ENCODE data around the gene WDR70.
"Not testable (repeated sequence)": the region's sequence is repeated elsewhere in the genome, so short reads cannot be mapped to it uniquely, and the experiment has no call there.

WDR70 gene

DNA sequence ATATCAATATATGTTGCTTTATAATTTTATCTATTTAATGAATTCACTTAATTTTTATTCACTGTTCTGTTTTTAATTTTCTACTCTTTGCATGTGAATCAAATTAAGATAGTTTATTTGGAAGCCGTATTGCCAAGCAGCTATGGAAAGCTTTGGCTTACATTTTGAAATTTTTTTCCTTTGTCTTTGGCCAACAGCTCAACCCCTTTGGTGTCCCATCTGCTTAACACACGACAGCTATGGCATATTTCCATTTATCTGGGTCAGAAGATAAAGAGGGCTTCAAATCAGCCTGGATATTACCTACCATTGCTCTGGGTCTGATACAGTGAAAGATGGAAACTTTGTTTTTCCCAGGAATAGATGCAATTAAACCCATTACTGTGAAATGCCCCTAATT, 201.0 kb downstream of the WDR70 start:
- no peak overlapping the region for H3K4me3 ChIP-seq (ENCODE audit: low read depth in 1 of 2, low read length in 2 of 2)
- H3K9me3 ChIP-seq (ENCODE audit: low read length) = no peaks in the 10 kb centered on the region
- no peaks in the 10 kb centered on the region for H3K27me3 ChIP-seq (ENCODE audit: control insufficient read depth in 1 of 2, insufficient read depth in 2 of 2, low read length in 2 of 2)
- H3K27ac ChIP-seq (ENCODE audit: low read depth, low read length) = no peak overlapping the region
- H3K4me1 ChIP-seq (ENCODE audit: insufficient read depth, low read length) = no peaks in the 10 kb centered on the region
- no peak overlapping the region for H3K9ac ChIP-seq (ENCODE audit: low read length)
- H3K36me3 ChIP-seq (ENCODE audit: insufficient read depth, low read length) = no peaks in the 10 kb centered on the region

DNA sequence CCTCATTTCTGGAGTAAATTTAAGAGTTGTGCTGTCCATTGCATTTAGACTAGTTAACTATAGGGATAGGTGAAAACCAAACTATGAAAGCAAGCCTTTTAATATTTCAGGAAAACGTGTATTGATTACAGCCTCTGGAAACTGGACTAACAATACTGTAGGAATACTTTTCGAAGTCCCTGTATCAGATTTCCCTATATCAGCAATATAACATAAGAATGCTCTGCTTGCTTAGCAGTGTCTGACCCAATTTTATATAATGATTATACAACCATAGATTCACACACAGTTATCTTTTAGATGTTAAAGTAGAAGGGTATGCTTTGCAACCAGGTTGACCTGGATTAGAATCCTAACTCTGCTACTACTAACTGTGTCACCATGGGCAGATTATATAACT, 203.1 kb downstream of the WDR70 start:
- no peaks in the 10 kb centered on the region for H3K9me3 ChIP-seq (ENCODE audit: low read length)
- no peak overlapping the region for H3K9ac ChIP-seq (ENCODE audit: low read length)
- H3K27ac ChIP-seq (ENCODE audit: low read depth, low read length) = no peak overlapping the region
- no peaks in the 10 kb centered on the region for H3K27me3 ChIP-seq (ENCODE audit: control insufficient read depth in 1 of 2, insufficient read depth in 2 of 2, low read length in 2 of 2)
- no peak overlapping the region for H3K4me3 ChIP-seq (ENCODE audit: low read depth in 1 of 2, low read length in 2 of 2)
- no peaks in the 10 kb centered on the region for H3K36me3 ChIP-seq (ENCODE audit: insufficient read depth, low read length)
- H3K4me1 ChIP-seq (ENCODE audit: insufficient read depth, low read length) = no peaks in the 10 kb centered on the region

DNA sequence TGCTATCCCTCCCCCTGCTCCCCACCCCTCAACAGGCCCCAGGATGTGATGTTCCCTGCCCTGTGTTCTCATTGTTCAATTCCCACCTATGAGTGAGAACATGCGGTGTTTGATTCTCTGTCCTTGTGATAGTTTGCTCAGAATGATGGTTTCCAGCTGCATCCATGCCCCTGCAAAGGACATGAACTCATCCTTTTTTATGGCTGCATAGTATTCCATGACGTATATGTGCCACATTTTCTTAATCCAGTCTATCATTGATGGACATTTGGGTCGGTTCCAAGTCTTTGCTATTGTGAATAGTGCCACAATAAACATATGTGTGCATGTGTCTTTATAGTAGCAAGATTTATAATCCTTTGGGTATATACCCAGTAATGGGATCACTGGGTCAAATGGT, 214.2 kb downstream of the WDR70 start:
- not testable (repeated sequence) for H3K9me3 ChIP-seq (ENCODE audit: low read length); H3K4me3 ChIP-seq (ENCODE audit: low read depth in 1 of 2, low read length in 2 of 2); H3K36me3 ChIP-seq (ENCODE audit: insufficient read depth, low read length); H3K9ac ChIP-seq (ENCODE audit: low read length); H3K27ac ChIP-seq (ENCODE audit: low read depth, low read length); H3K27me3 ChIP-seq (ENCODE audit: control insufficient read depth in 1 of 2, insufficient read depth in 2 of 2, low read length in 2 of 2)
- H3K4me1 ChIP-seq (ENCODE audit: insufficient read depth, low read length) = peaks cover 19% of the 10 kb centered on the region

DNA sequence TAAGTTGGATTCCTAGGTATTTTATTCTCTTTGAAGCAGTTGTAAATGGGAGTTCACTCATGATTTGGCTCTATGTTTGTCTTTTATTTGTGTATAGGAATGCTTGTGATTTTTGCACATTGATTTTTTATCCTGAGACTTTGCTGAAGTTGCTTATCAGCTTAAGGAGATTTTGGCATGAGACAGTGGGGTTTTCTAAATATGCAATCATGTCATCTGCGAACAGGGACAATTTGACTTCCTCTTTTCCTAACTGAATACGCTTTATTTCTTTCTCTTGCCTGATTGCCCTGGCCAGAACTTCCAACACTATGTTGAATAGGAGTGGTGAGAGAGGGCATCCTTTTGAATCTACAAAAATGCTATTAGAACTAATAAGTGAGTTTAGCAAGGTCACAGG, 215.7 kb downstream of the WDR70 start:
- not testable (repeated sequence) for H3K36me3 ChIP-seq (ENCODE audit: insufficient read depth, low read length); H3K27me3 ChIP-seq (ENCODE audit: control insufficient read depth in 1 of 2, insufficient read depth in 2 of 2, low read length in 2 of 2); H3K4me3 ChIP-seq (ENCODE audit: low read depth in 1 of 2, low read length in 2 of 2); H3K27ac ChIP-seq (ENCODE audit: low read depth, low read length); H3K9ac ChIP-seq (ENCODE audit: low read length); H3K9me3 ChIP-seq (ENCODE audit: low read length)
- peaks cover 26% of the 10 kb centered on the region for H3K4me1 ChIP-seq (ENCODE audit: insufficient read depth, low read length)

DNA sequence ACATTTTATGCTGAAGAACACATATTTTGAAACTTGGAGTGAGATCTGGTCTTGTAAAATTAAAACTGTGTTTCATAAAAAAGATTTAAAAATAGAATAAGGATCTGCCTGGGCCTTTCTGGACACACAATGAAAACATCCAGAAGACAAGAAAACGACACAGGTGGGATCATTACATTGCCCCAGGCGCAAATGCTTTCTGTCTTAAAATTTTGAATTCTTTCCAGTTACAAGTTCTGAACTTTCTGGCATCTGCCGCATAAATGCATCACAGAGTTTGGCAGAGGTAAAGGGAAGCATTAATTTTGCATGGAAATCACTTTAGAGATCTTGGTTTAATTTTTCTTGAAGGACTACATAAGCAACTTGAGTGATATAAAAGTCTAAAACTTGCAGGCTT, 219.6 kb downstream of the WDR70 start:
- Histone ChIP-seq H3K27me3 (ENCODE audit: control insufficient read depth in 1 of 2, insufficient read depth in 2 of 2, low read length in 2 of 2) (no peaks in the 10 kb centered on the region), H3K9ac (ENCODE audit: low read length) (no peak overlapping the region), H3K27ac (ENCODE audit: low read depth, low read length) (no peak overlapping the region), H3K4me1 (ENCODE audit: insufficient read depth, low read length) (peaks cover 26% of the 10 kb centered on the region), H3K36me3 (ENCODE audit: insufficient read depth, low read length) (no peaks in the 10 kb centered on the region), H3K4me3 (ENCODE audit: low read depth in 1 of 2, low read length in 2 of 2) (no peak overlapping the region), H3K9me3 (ENCODE audit: low read length) (no peaks in the 10 kb centered on the region)

DNA sequence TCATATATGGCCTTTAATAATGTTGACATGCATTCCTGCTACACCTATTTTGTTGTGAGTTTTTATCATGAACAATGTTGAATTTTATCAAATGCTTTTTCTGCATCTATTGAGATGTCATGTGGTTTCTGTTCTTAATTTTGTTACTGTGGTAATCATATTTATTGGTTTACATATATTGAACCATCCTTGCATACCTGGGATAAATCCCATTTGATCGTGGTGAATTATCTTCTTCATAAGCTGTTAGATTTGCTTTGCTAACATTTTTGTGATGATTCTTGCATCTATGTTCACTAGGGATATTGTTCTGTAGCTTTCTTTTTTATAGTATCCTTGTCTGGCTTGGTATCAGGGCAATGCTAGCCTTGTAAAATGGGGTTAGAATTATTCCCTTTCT, 222.0 kb downstream of the WDR70 start:
- Histone ChIP-seq H3K27ac (ENCODE audit: low read depth, low read length) (no peak overlapping the region), H3K4me1 (ENCODE audit: insufficient read depth, low read length) (peaks cover 30% of the 10 kb centered on the region), H3K9me3 (ENCODE audit: low read length) (no peaks in the 10 kb centered on the region)

DNA sequence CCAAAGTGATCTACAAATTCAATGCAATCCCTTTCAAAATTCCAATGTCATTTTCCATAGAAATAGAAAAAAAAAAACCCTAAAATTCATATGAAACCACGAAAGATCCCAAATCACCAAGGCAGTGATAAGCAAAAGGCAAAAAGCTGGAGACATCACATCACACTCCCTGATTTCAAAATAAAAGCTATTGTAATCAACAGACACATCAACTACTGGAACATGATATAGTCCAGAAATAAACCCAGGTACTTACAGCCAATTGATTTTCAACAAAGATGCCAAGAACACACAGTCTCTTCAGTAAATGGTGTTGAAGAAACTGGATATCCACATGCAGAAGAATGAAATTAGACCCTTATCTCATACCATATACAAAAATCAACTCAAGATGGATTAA, 224.0 kb downstream of the WDR70 start:
- H3K9me3 ChIP-seq (ENCODE audit: low read length) = no peaks in the 10 kb centered on the region
- no peak overlapping the region for H3K9ac ChIP-seq (ENCODE audit: low read length)
- no peak overlapping the region for H3K4me3 ChIP-seq (ENCODE audit: low read depth in 1 of 2, low read length in 2 of 2)
- no peaks in the 10 kb centered on the region for H3K27me3 ChIP-seq (ENCODE audit: control insufficient read depth in 1 of 2, insufficient read depth in 2 of 2, low read length in 2 of 2)
- H3K36me3 ChIP-seq (ENCODE audit: insufficient read depth, low read length) = no peaks in the 10 kb centered on the region
- H3K27ac ChIP-seq (ENCODE audit: low read depth, low read length) = no peak overlapping the region
- H3K4me1 ChIP-seq (ENCODE audit: insufficient read depth, low read length) = peaks cover 24% of the 10 kb centered on the region

More for the DNA sequence above, 222.0 kb downstream of the WDR70 start:
- H3K4me3 ChIP-seq (ENCODE audit: low read depth in 1 of 2, low read length in 2 of 2) = no peak overlapping the region
- no peaks in the 10 kb centered on the region for H3K36me3 ChIP-seq (ENCODE audit: insufficient read depth, low read length)
- no peaks in the 10 kb centered on the region for H3K27me3 ChIP-seq (ENCODE audit: control insufficient read depth in 1 of 2, insufficient read depth in 2 of 2, low read length in 2 of 2)
- no peak overlapping the region for H3K9ac ChIP-seq (ENCODE audit: low read length)

DNA sequence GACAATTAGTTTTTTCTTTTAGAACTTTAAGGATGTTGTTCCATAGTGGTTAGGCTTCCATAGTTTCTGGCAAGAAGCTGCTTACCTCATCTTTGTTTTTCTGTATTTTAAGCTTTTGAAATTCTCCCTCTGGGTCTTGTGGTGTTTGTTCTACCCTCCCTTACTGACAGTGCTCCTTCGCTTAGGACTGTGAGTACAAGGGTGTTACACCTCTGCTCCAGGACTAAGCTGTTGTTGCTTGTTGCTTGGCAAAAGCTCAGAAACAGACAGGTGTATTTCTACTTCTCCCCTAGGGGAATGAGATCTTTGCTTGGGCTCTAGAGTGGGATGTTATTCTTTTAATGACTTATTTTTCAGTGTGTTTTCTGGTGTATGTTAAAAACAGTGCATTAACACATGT, 225.2 kb downstream of the WDR70 start:
- Histone ChIP-seq H3K4me3 (ENCODE audit: low read depth in 1 of 2, low read length in 2 of 2) (no peak overlapping the region), H3K9me3 (ENCODE audit: low read length) (no peaks in the 10 kb centered on the region), H3K27ac (ENCODE audit: low read depth, low read length) (peak overlapping the region; percentile 12), H3K27me3 (ENCODE audit: control insufficient read depth in 1 of 2, insufficient read depth in 2 of 2, low read length in 2 of 2) (no peaks in the 10 kb centered on the region), H3K9ac (ENCODE audit: low read length) (no peak overlapping the region), H3K36me3 (ENCODE audit: insufficient read depth, low read length) (no peaks in the 10 kb centered on the region), H3K4me1 (ENCODE audit: insufficient read depth, low read length) (peaks cover 15% of the 10 kb centered on the region)

DNA sequence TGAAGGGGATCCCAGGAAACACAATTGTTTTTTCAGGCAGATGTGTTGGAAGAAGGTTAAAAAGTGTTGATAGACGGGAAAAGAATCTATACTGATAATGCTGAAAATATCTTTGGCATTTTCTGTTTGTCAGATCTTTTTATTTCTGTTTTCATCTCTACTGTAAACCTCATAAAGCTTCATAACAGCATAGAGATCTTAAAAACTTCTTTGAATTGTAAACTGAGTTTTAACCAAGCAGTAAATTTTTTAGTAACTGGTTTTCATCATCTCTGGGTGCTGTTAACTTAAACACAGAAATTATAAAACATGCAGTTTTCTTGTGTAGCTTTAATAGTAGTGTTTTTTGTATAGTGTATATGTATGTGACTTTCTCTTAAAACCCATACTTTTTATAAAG, 227.0 kb downstream of the WDR70 start:
- H3K27me3 ChIP-seq (ENCODE audit: control insufficient read depth in 1 of 2, insufficient read depth in 2 of 2, low read length in 2 of 2) = no peaks in the 10 kb centered on the region
- peaks cover 15% of the 10 kb centered on the region for H3K4me1 ChIP-seq (ENCODE audit: insufficient read depth, low read length)
- H3K9ac ChIP-seq (ENCODE audit: low read length) = no peak overlapping the region
- H3K36me3 ChIP-seq (ENCODE audit: insufficient read depth, low read length) = no peaks in the 10 kb centered on the region
- H3K4me3 ChIP-seq (ENCODE audit: low read depth in 1 of 2, low read length in 2 of 2) = no peak overlapping the region
- H3K9me3 ChIP-seq (ENCODE audit: low read length) = no peaks in the 10 kb centered on the region
- peak overlapping the region; percentile 6 for H3K27ac ChIP-seq (ENCODE audit: low read depth, low read length)

DNA sequence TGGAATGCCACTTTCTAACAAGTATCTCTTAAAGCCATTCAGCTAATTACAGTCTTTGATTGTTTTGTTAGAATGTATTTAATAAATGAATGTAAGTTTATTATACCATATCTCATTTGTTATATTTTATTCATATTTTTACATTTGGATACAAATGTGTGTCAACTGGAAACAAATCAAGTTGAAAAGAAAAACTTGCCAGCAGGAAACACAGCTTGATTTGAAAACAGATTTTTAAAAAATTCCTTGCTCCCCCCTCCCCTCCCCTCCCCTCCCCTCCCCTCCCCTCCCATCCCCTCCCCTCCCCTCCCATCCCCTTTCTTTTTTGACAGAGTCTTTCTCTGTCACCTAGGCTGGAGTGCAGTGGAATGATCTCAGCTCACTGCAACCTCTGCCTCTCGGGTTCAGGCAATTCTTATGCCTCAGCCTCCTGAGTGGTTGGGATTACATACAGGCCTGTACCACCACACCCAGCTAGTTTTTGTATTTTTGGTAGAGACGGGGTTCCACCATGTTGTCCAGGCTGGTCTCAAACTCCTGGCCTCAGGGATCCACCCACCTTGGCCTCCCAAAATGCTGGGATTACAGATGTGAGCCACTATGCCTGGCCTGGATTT, 227.6 kb downstream of the WDR70 start:
- peak overlapping the region; percentile 6 for H3K27ac ChIP-seq (ENCODE audit: low read depth, low read length)
- no peaks in the 10 kb centered on the region for H3K27me3 ChIP-seq (ENCODE audit: control insufficient read depth in 1 of 2, insufficient read depth in 2 of 2, low read length in 2 of 2)
- peaks cover 15% of the 10 kb centered on the region for H3K4me1 ChIP-seq (ENCODE audit: insufficient read depth, low read length)
- H3K9ac ChIP-seq (ENCODE audit: low read length) = no peak overlapping the region
- no peaks in the 10 kb centered on the region for H3K36me3 ChIP-seq (ENCODE audit: insufficient read depth, low read length)
- no peak overlapping the region for H3K4me3 ChIP-seq (ENCODE audit: low read depth in 1 of 2, low read length in 2 of 2)
- H3K9me3 ChIP-seq (ENCODE audit: low read length) = no peaks in the 10 kb centered on the region

DNA sequence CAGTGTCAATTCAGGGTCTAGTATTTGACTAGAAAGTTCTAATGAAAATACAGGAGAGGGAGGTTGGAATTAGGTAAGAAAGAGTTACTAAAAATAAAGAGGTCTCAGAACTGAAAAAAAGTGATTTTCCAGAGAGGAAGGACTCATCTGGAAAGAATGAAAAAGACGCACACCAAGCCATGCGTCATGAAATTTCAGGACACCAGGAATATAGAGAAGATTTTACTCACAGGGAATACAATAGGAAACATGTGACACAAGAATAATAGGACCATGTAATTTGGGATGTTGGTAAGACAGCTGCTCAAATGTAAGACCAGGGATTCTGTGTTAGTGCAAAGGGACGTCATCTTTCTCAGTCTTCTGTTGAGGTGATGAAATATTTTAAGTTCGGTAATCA, 236.1 kb downstream of the WDR70 start:
- Histone ChIP-seq H3K27me3 (ENCODE audit: control insufficient read depth in 1 of 2, insufficient read depth in 2 of 2, low read length in 2 of 2) (no peaks in the 10 kb centered on the region), H3K9me3 (ENCODE audit: low read length) (no peaks in the 10 kb centered on the region), H3K4me3 (ENCODE audit: low read depth in 1 of 2, low read length in 2 of 2) (no peak overlapping the region), H3K9ac (ENCODE audit: low read length) (no peak overlapping the region), H3K4me1 (ENCODE audit: insufficient read depth, low read length) (peaks cover 11% of the 10 kb centered on the region), H3K36me3 (ENCODE audit: insufficient read depth, low read length) (no peaks in the 10 kb centered on the region), H3K27ac (ENCODE audit: low read depth, low read length) (no peak overlapping the region)

DNA sequence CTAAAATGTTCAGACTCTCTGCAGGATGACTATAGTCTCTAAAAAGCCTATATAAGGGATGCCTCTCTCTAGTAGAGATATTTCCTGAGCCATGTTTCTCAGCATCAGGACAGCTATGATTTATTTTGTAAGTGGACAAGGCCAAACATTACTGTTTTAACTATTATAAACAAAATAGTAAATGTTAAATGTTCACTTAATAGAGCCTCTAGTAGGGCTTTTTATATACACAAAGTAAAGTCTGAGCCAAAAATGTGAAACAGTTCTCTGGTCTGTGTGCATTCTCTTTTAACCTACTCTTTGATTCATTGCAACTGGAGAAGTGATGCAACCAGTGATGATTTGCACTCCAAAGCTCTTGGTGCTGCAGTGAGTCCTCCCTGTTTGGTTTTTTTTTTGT, 240.2 kb downstream of the WDR70 start:
- H3K27me3 ChIP-seq (ENCODE audit: control insufficient read depth in 1 of 2, insufficient read depth in 2 of 2, low read length in 2 of 2) = no peaks in the 10 kb centered on the region
- no peaks in the 10 kb centered on the region for H3K36me3 ChIP-seq (ENCODE audit: insufficient read depth, low read length)
- no peak overlapping the region for H3K27ac ChIP-seq (ENCODE audit: low read depth, low read length)
- no peak overlapping the region for H3K4me3 ChIP-seq (ENCODE audit: low read depth in 1 of 2, low read length in 2 of 2)
- peaks cover 11% of the 10 kb centered on the region for H3K4me1 ChIP-seq (ENCODE audit: insufficient read depth, low read length)
- no peak overlapping the region for H3K9ac ChIP-seq (ENCODE audit: low read length)
- H3K9me3 ChIP-seq (ENCODE audit: low read length) = no peaks in the 10 kb centered on the region
